ENCODE measurements around the gene AAGAB. TPM values are rescaled to one million over a fixed set of nuclear protein-coding genes. Genes with fewer than 3 reads are reported as not detected.

The AAGAB gene
- total and polyA plus RNA-seq, 12 donors: 12.4 to 63.7 (median 29.2) TPM

- no peak for DNase-seq
- H3K9me3 ChIP-seq (replicated peaks in 1 of 3): no peaks in the 10 kb centered on the region
- no peak overlapping the region for H3K4me3 ChIP-seq
- no peak for TF ChIP-seq POLR2A (IDR thresholded peaks at IDR 0.05)
- no peak for TF ChIP-seq CTCF (IDR thresholded peaks at IDR 0.05)
- no peaks in the 10 kb centered on the region for H3K36me3 ChIP-seq (replicated peaks in 1 of 2)
- no peaks in the 10 kb centered on the region for H3K27me3 ChIP-seq
- WGBS, 4 donors: 72 to 88% (median 73%) methylated on average over 3 of the region's 3 CpGs
- intact Hi-C loops (cut with DNase I): no loop called here
- peaks cover 0 to 15% of the 10 kb centered on the region in 2 donors for H3K4me1 ChIP-seq (replicated peaks in 1 of 2)
- no peak overlapping the region for H3K27ac ChIP-seq
Measured at GRCh38 chr15:67242708-67243111, 11.8 kb downstream of the AAGAB start.

- no peaks in the 10 kb centered on the region for H3K27me3 ChIP-seq
- DNase-seq: no peak
- H3K4me1 ChIP-seq (replicated peaks in 1 of 2): peaks cover 0 to 15% of the 10 kb centered on the region in 2 donors
- 84 to 88% (median 87%) methylated on average over 4 of the region's 4 CpGs for WGBS, 4 donors
- no peak overlapping the region for H3K27ac ChIP-seq
- no peak overlapping the region for H3K4me3 ChIP-seq
- H3K36me3 ChIP-seq (replicated peaks in 1 of 2): no peaks in the 10 kb centered on the region
- H3K9me3 ChIP-seq (replicated peaks in 1 of 3): no peaks in the 10 kb centered on the region
- TF ChIP-seq CTCF (IDR thresholded peaks at IDR 0.05) (no peak), POLR2A (IDR thresholded peaks at IDR 0.05) (no peak)
- intact Hi-C loops (cut with DNase I): no loop called here
Measured at GRCh38 chr15:67241132-67241855, 13.2 kb downstream of the AAGAB start.

- no peak for DNase-seq
- Histone ChIP-seq H3K9me3 (replicated peaks in 1 of 3) (no peaks in the 10 kb centered on the region), H3K36me3 (replicated peaks in 1 of 2) (no peaks in the 10 kb centered on the region), H3K27me3 (no peaks in the 10 kb centered on the region), H3K4me3 (no peak overlapping the region), H3K27ac (no peak overlapping the region), H3K4me1 (replicated peaks in 1 of 2) (peaks cover 0 to 15% of the 10 kb centered on the region in 2 donors)
- WGBS, 4 donors: 34 to 48% (median 43%) methylated on average over 3 of the region's 3 CpGs
- intact Hi-C loops (cut with DNase I): no loop called here
- TF ChIP-seq CTCF (IDR thresholded peaks at IDR 0.05) (no peak), POLR2A (IDR thresholded peaks at IDR 0.05) (no peak)
Measured at GRCh38 chr15:67240235-67241131, 14.0 kb downstream of the AAGAB start.

- Histone ChIP-seq H3K4me1 (replicated peaks in 1 of 2) (no peaks in the 10 kb centered on the region), H3K27me3 (no peaks in the 10 kb centered on the region), H3K36me3 (replicated peaks in 1 of 2) (peaks cover 0 to 14% of the 10 kb centered on the region in 2 donors), H3K4me3 (no peak overlapping the region), H3K27ac (no peak overlapping the region), H3K9me3 (replicated peaks in 1 of 3) (no peaks in the 10 kb centered on the region)
- DNase-seq: no peak
- WGBS, 4 donors: 73 to 87% (median 81%) methylated on average over 3 of the region's 3 CpGs
- intact Hi-C loops (cut with DNase I): no loop called here
- TF ChIP-seq CTCF (IDR thresholded peaks at IDR 0.05) (no peak), POLR2A (IDR thresholded peaks at IDR 0.05) (no peak)
Measured at GRCh38 chr15:67232591-67232990, 21.9 kb downstream of the AAGAB start.
